Measurements from ENCODE around the gene STX8. TPM values are rescaled to one million over a fixed set of nuclear protein-coding genes. Genes with fewer than 3 reads are reported as not detected.

The STX8 gene
- polyA plus RNA-seq, 1 of the 3 experiments (the other 2 are of a cell fraction) = 51.3 TPM

DNA sequence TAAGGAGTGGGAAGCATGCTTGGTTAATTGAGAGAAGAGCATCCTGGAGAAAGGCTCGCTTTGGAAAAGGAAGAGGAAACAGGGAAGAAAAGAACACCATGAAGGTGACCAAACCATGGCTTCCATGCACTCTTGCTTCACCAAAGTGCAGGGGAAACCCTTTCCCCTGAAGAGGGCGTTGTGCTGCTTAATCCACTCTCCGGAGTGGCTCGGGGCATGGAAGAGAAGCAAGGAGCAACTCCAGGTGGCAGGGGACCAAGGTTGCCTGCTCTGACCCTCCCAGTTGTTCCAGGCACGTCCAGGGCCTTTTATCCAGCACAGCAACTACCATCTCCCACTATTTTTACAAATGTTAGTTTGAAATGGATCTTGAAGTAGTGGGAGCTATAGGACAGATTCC, 108.1 kb downstream of the STX8 start:
- no peak for DNase-seq
- TF ChIP-seq YY1 (IDR thresholded peaks at IDR 0.05; ENCODE audit: low read depth) (no peak), ELF1 (IDR thresholded peaks at IDR 0.05) (no peak), FOSL2 (IDR thresholded peaks at IDR 0.05; ENCODE audit: borderline replicate concordance, low read depth) (no peak), RAD21 (IDR thresholded peaks at IDR 0.05; ENCODE audit: low read length) (no peak), MXI1 (IDR thresholded peaks at IDR 0.05; ENCODE audit: low read depth, low read length) (no peak), MEF2A (IDR thresholded peaks at IDR 0.05; ENCODE audit: borderline replicate concordance, low read depth) (no peak), GABPA (IDR thresholded peaks at IDR 0.05; ENCODE audit: low read depth) (no peak), IRF3 (IDR thresholded peaks at IDR 0.05; ENCODE audit: low read depth, low read length) (no peak), NRF1 (IDR thresholded peaks at IDR 0.05; ENCODE audit: low read depth, low read length) (no peak), RXRA (IDR thresholded peaks at IDR 0.05; ENCODE audit: borderline replicate concordance, low read depth) (no peak), SIN3A (IDR thresholded peaks at IDR 0.05; ENCODE audit: borderline replicate concordance, low read depth, low read length) (no peak), ZBTB33 (IDR thresholded peaks at IDR 0.05; ENCODE audit: borderline replicate concordance, low read depth) (no peak), TAF1 (IDR thresholded peaks at IDR 0.05; ENCODE audit: borderline replicate concordance, low read depth, low read length) (no peak), EZH2phosphoT487 (IDR thresholded peaks at IDR 0.05; ENCODE audit: borderline replicate concordance, low read depth) (no peak), PBX3 (IDR thresholded peaks at IDR 0.05) (no peak), CHD2 (IDR thresholded peaks at IDR 0.05; ENCODE audit: low read length, partially characterized antibody) (no peak), FOXM1 (IDR thresholded peaks at IDR 0.05; ENCODE audit: low read depth) (no peak)
- Histone ChIP-seq H2AFZ (ENCODE audit: low read depth) (no peak overlapping the region), H3K9me3 (no peaks in the 10 kb centered on the region), H3K4me3 (ENCODE audit: low read depth in 2 of 2, low read length in 1 of 2) (no peak overlapping the region), H3K9ac (no peak overlapping the region), H3K9me2 (no peaks in the 10 kb centered on the region), H3K79me2 (ENCODE audit: insufficient read depth) (no peaks in the 10 kb centered on the region), H3F3A (replicated peaks; ENCODE audit: insufficient read depth) (peaks cover 4% of the 10 kb centered on the region), H3K36me3 (replicated peaks in 1 of 2; ENCODE audit: control insufficient read depth in 1 of 2, insufficient read depth in 2 of 2, low read length in 1 of 2) (no peaks in the 10 kb centered on the region), H3K4me1 (ENCODE audit: control insufficient read depth in 1 of 2, insufficient read depth in 2 of 2, low read depth in 1 of 2, low read length in 1 of 2) (no peaks in the 10 kb centered on the region; a peak in 1 of 4 replicates), H4K20me1 (ENCODE audit: insufficient read depth) (no peaks in the 10 kb centered on the region), H3K27ac (ENCODE audit: low read depth in 2 of 2, low read length in 1 of 2) (no peak overlapping the region), H3K4me2 (no peak overlapping the region), H3K27me3 (ENCODE audit: insufficient read depth) (no peaks in the 10 kb centered on the region)
- CTCF ChIA-PET = no interaction called here
- 84% methylated on average over 5 of the region's 5 CpGs for WGBS (ENCODE audit: low lambda C conversion rate)
- POLR2A ChIA-PET = no interaction called here

Data from SK-N-SH (cell line).